Stimulated activated CD8-positive, alpha-beta memory T cell treated with anti-CD3 and anti-CD28 coated beads, Interleukin-4, amount 100 ng/mL, for 48 hours (primary cell): Measurements from ENCODE around the gene AADACL3.
"Not testable (repeated sequence)": the region's sequence is repeated elsewhere in the genome, so short reads cannot be mapped to it uniquely, and the experiment has no call there.

Source experiments
- DNase-seq: peaks from one replicate; pipeline ENCODE4 v3.0.0-alpha.2; 2020

Gene AADACL3

DNA sequence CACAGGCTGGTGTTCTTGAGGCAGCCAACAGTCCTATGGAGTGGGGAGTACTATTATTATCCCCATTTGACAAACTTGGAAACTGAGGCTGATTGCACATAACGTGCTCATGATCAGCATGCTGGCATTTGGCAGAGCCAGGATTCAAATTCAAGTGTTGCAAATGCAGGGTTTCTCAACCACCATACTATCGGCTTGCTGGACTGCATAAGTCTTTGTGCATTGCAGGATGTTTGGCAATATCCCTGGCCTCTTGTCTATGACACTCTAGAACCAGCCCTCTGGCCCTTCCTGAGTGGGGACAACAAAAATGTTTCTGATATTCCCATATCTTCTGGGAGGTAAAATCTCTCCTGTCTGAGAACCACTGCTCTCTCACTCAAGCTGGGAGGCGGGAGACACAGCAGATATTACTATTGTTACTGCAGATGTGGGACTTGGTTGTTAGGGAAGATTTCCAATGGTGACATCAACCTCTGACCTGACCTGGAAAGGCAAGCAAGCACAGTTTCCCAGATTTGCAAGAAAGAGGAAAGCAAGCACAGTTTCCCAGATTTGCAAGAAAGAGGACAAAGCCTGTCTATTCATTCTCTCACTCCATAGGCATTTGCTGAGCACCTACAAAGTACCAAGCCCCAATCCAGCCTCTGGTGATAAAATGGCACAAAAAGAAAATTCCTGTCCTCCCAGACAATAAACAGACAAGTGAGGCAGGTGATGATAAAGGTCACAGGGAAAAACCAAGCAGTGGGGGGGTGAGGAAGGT is 1.0 kb upstream of the AADACL3 start:
- no peak for DNase-seq

GRCh38 chr1:12717301-12717838 is 1.5 kb downstream of the AADACL3 start:
- DNase-seq = no peak

- DNase-seq = no peak
Measured at GRCh38 chr1:12722626-12723025, 6.7 kb downstream of the AADACL3 start.

GRCh38 chr1:12728391-12728790 is 12.5 kb downstream of the AADACL3 start:
- DNase-seq = no peak

- no peak for DNase-seq
Measured at GRCh38 chr1:12730156-12730555, 14.2 kb downstream of the AADACL3 start.

GRCh38 chr1:12731084-12731483 is 15.2 kb downstream of the AADACL3 start:
- not testable (repeated sequence) for DNase-seq

DNA sequence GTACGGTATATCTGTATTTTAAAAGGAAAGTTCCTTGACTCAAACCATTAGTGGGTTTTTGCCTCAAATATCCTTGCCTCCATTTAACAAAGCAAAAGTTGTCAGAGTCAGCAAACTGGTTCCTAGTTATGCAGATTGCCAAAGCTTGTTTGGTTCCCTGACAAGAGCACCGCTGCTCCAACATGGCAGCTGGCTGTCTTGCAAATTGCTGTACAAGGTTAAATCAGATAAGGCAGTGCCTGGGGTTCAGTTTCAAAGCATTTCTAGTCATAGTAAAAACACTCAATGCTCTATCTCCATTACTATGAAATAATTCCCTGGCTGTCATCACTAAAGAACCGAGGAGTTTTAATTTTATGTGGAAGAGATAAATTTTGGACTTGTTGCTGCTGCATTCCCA is 18.7 kb downstream of the AADACL3 start:
- DNase-seq = no peak

DNA sequence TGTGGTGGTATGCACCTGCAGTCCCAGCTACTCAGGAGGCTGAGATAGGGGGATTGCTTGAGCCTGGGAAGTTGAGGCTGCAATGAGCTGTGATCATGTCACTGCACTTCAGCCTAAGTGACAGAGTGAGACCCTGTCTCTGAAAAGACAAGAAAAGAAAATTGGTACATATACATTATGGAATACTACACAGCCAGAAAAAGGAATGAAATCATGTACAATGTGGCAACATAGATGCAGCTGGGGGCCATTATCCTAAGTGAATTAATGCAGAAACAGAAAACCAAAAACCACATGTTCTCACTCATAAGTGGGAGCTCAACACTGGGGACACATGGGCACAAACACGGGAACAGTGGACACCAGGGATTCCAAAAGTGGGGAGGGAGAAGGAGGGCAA is 23.0 kb downstream of the AADACL3 start:
- DNase-seq = no peak

GRCh38 chr1:12739613-12740012 is 23.7 kb downstream of the AADACL3 start:
- no peak for DNase-seq

DNA sequence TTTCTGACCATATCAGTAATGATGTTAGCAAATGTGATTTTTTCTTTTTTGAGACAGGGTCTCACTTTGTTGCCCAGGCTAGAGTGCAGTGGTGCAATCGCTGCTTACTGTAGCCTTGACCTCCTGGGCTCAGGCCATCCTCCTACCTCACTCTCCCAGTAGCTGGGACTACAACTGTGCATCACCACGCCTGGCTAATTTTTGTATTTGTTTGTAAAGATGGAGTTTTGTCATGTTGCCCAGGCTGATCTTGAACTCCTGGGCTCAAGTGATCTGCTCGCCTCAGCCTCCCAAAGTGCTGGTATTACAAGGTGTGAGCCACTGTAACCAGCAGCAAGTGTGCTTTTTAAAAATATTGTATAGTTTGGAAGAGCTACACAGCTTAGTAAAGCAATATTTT is 26.0 kb downstream of the AADACL3 start:
- DNase-seq = no peak

GRCh38 chr1:12745126-12745991 is 29.4 kb downstream of the AADACL3 start:
- no peak for DNase-seq

DNA sequence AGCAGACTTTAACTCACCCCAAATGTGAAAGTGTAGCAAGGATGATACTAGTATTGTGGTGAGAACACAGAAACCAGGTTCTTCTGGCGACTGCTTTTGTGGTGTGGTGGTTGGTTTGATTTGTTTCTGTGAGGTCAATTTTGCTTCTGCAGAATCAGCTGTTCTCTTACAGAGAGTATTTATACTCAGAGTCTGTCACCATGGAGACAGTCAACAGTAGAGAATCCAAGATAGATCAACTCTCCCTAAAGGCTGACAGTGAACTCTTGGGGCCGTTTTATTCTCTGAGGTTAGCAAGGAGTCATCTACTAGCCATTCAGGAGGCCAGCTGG is 30.0 kb downstream of the AADACL3 start, which contains the start of gene CFAP107:
Gene CFAP107, plus strand, starts transcription at position 209 of the 332 bp plus-strand sequence. CDS start 231 bp downstream, outside the sequence.
- DNase-seq = no peak

DNA sequence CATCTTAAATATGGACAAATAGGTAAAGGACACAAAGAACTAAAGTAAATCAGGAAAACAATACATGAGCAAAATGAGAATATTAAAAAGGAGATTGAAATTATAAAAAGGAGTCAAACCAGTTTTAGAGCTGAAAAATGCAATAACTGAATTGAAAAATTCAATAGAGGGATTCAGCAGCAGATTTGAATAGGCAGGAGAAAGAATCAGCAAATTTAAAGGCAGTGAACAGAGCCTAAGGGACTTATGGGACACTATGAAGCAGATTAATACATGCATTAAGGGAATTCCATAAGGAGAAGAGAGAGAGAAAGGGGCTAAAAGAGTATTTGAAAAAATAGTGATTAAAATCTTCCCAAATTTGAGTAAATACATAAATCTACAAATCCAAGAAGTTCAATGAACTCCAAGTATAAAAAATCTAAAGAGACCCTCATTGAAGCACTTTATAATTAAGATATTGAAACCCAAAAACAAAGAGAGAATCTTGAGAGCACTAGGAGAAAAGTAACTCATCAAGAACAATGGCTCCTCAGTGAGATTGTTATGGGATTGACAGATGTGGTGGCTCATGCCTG is 33.0 kb downstream of the AADACL3 start:
- DNase-seq = no peak

DNA sequence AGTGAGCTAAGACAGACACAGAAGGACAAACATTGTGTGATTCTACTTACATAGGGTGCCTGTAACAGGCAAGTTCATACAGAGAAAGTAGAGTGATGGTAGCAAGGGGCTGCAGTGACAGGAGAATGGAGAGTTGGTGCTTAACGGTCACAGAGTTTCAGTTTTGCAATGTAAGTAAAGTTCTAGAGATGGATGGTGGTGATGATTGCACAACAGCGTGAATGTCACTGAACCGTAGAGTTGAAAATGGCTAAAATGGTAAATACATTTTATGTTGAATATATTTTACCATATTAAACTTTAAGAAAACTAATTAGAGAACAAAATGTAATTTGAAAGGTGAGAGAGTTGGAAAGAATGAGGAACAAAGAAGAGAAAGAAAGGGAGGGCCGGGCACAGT is 38.8 kb downstream of the AADACL3 start:
- no peak for DNase-seq

DNA sequence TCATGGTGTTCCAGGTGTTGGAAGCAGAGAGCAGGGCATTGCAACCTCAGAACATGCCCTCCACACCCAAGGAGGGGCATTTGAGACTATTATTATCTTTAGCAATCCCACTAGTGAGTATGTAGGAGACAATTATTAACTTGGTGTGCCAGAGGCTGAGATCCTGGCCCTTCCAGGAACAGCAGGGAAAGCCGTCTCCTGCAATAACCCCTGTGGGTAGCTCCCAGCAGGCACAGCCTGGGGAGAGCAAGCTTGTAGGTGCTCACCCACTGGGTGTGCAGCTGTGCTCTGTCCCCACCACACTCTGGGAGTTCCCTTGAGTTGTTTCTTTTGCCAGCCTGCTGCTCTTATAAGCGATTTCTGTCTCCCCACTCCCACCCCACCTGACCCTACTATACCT is 40.4 kb downstream of the AADACL3 start:
- no peak for DNase-seq

DNA sequence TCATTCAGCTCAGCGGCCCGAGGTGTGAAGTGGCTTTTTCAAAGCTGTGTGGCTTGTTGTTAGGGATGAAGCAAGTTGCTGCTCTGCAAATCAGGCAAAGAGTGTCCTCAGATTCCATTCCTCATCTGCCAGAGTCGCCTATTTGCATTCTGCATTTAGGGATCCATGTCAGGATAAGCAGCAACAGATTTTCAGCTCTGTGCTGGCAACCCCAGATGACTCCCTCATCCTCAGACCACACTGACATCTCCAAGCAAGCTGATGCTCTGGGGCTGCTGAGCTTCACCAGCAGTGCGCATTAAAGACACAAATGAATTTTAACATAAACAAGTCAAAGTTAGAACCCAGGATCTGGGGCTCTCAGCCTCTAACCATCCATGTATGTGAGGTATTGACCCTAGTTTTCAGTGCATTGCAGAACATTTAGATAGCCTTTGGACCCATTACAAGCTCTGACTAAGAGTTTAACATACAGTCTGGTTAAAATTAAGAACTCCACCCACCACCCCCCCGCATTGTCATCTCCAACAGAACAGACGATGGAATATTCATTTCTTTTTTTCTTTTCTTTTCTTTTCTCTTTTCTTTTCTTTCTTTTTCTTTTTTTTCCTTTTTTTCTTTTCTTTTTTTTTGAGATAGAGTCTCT is 41.0 kb downstream of the AADACL3 start:
- no peak for DNase-seq

DNA sequence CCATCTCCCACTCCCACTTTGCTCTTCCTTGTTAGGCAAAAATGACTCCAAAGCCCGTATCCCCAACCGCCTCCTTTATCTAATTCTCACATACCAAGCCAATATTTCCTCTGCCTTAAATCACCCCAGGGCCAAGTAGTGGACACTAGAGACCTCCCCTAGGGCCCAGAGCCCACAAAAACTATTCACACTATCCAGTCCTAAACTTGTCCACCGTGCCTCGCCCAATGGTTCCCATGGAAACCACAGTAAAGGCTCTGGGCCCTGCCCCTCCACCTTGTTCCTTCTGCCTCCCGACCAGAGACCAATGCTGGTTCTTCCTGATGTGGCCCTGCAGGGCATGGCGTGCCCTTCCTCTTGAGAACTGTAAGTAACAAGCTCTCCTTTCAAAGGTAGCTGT is 41.9 kb downstream of the AADACL3 start:
- no peak for DNase-seq

DNA sequence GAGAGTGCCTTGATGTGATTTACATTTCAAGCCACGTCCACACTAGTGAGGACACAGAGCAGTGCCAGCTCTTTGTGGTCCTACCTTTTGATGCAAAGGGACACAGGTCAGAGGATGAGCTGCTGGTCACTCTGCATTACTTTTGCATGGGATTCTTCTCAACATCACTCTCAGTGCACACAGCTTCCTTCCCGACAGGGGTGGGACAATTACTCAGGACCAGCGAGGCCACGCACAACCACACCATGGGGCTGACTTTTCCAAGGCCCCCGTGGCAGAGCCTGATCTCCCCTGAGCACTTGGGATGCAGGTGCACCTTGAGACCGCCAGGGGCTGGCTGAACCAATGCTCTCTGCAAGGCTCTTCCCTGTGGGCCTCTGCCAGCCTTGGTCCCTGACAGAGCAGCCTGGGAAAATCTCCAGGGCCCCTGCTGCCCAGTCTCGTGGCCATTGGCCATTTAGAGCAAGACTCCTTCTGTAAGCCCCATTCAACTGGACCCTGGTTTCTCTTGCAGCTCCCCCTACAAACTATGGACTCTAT is 44.4 kb downstream of the AADACL3 start:
- no peak for DNase-seq

GRCh38 chr1:12761781-12762180 is 45.9 kb downstream of the AADACL3 start:
- DNase-seq = no peak

- DNase-seq = no peak
Measured at GRCh38 chr1:12762766-12763165, 46.9 kb downstream of the AADACL3 start.

- no peak for DNase-seq
Measured at GRCh38 chr1:12763479-12763878, 47.6 kb downstream of the AADACL3 start.

DNA sequence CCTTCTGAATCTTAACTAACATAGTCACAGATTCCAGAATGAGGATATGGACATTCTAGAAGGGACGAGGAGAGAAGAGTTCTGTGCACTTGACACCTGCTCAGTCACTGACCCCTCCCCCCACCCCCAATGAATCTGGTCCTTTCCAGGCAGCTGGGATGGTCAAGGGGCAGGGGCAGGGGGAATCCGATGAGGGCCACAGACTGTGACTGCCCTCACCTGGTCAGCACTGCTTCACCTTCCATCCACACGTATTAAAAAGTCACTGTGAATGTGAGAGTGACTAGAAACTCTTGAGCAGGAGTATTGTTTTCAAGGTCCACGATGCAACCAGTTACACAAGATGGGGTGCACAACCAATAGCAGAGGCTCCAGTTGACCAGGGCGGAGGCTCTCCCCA is 48.1 kb downstream of the AADACL3 start:
- no peak for DNase-seq

GRCh38 chr1:12769031-12769430 is 53.1 kb downstream of the AADACL3 start:
- no peak for DNase-seq
